BLaER1 treated with 17β-estradiol and CSF1 and Interleukin-3, amounts not matched to agents 10 nM and 100 nM (cell line): ENCODE results near the gene VSNL1.

Experiments
- H3K27ac ChIP-seq, 11 experiments: shearing (Covaris generic); formaldehyde crosslinking; 2 replicates each; pipeline ENCODE4 v1.8.1; 2022
- H3K27me3 ChIP-seq, 11 experiments: shearing (Covaris generic); formaldehyde crosslinking; 2 replicates each; pipeline ENCODE4 v1.8.1; 2022
- H3K36me3 ChIP-seq, 11 experiments: shearing (Covaris generic); formaldehyde crosslinking; 2 replicates each; pipeline ENCODE4 v1.8.1; 2022
- H3K4me1 ChIP-seq, 10 experiments: shearing (Covaris generic); formaldehyde crosslinking; 2 replicates each; pipeline ENCODE4 v1.8.1; 2022
- H3K4me2 ChIP-seq, 11 experiments: shearing (Covaris generic); formaldehyde crosslinking; 2 replicates each; pipeline ENCODE4 v1.8.1; 2022
- H3K4me3 ChIP-seq, 10 experiments: shearing (Covaris generic); formaldehyde crosslinking; 2 replicates each; pipeline ENCODE4 v1.8.1; 2022
- H3K9ac ChIP-seq, 11 experiments: shearing (Covaris generic); formaldehyde crosslinking; 2 replicates each; pipeline ENCODE4 v1.8.1; 2022
- H3K9me3 ChIP-seq, 11 experiments: shearing (Covaris generic); formaldehyde crosslinking; replicated peaks in 1 of 11; 2 replicates each; pipeline ENCODE4 v1.8.1; 2022
- H4K20me1 ChIP-seq, 11 experiments: shearing (Covaris generic); formaldehyde crosslinking; 2 replicates each; pipeline ENCODE4 v1.8.1; 2022
- Cebpa-rat ChIP-seq, 11 experiments: shearing (Covaris generic); IDR thresholded peaks; 2 replicates each; pipeline ENCODE4 v1.8.1; 2022

The VSNL1 gene

GRCh38 chr2:17672583-17673317, 132.3 kb downstream of the VSNL1 start:
- no peak overlapping the region for H3K4me2 ChIP-seq
- H3K9ac ChIP-seq: no peak overlapping the region
- H3K27ac ChIP-seq: no peak overlapping the region
- no peak for TF ChIP-seq Cebpa-rat (IDR thresholded peaks at IDR 0.05)
- H3K4me1 ChIP-seq: no peaks in the 10 kb centered on the region
- no peaks in the 10 kb centered on the region for H3K27me3 ChIP-seq
- no peak overlapping the region for H3K4me3 ChIP-seq
- H3K9me3 ChIP-seq: no peaks in the 10 kb centered on the region
- H4K20me1 ChIP-seq: peaks cover 0 to 68% (median 0%) of the 10 kb centered on the region in 11 experiments; a peak in 11 of 22 replicates
- H3K36me3 ChIP-seq: peaks cover 48 to 96% (median 66%) of the 10 kb centered on the region in 11 experiments

GRCh38 chr2:17674817-17675216, 134.3 kb downstream of the VSNL1 start:
- no peaks in the 10 kb centered on the region for H3K9me3 ChIP-seq
- no peak overlapping the region for H3K4me3 ChIP-seq
- H3K4me1 ChIP-seq: no peaks in the 10 kb centered on the region
- peaks cover 0 to 67% (median 0%) of the 10 kb centered on the region in 11 experiments; a peak in 11 of 22 replicates for H4K20me1 ChIP-seq
- H3K36me3 ChIP-seq: peaks cover 48 to 96% (median 66%) of the 10 kb centered on the region in 11 experiments
- no peak overlapping the region for H3K27ac ChIP-seq
- TF ChIP-seq Cebpa-rat (IDR thresholded peaks at IDR 0.05): no peak
- no peak overlapping the region for H3K4me2 ChIP-seq
- no peak overlapping the region for H3K9ac ChIP-seq
- no peaks in the 10 kb centered on the region for H3K27me3 ChIP-seq

- Histone ChIP-seq H4K20me1 (peaks cover 0 to 68% (median 9%) of the 10 kb centered on the region in 11 experiments; a peak in 10 of 22 replicates), H3K4me1 (no peaks in the 10 kb centered on the region), H3K9me3 (no peaks in the 10 kb centered on the region), H3K4me3 (no peak overlapping the region), H3K36me3 (peaks cover 91 to 100% (median 97%) of the 10 kb centered on the region in 11 experiments), H3K9ac (no peak overlapping the region), H3K27ac (no peak overlapping the region), H3K4me2 (no peak overlapping the region), H3K27me3 (no peaks in the 10 kb centered on the region)
- TF ChIP-seq Cebpa-rat (IDR thresholded peaks at IDR 0.05): no peak
Observed at GRCh38 chr2:17680119-17680518, 139.6 kb downstream of the VSNL1 start.

DNA sequence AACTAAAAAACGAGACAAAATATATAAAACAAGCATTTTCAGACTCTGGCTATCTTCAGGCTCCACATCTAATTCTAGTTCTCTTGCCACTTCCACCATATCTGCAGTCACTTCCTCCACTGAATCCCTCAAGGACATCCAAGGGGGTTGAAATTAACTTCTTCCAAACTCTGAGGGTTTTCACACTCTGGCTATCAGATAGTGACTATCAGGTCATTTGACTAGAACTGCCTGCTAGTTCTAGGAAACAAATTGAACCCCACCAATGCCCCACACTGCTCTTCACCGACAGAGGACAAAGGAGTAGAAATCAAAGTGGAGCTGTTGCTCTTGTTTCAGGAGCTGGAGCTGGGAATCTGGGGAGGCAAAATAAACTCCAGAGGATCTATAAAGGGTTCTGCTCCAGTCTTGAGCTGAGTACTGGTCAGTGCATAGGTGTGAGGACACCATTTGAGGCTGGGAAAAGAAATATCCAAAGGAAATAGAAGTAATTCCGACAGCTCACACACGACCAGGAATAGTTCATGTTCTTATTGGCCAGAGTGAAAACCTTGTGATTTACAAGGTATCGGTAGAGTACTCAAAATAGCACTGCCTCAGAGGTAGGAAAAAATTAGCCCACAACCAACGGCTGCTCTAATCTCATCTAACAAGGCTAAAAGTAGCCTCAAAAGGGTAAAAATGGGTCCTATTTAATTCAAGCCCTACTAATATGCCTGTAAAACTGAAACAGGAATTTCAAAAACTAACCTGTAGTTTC, 141.8 kb downstream of the VSNL1 start:
- H3K4me2 ChIP-seq: no peak overlapping the region
- H4K20me1 ChIP-seq: peaks cover 0 to 75% (median 9%) of the 10 kb centered on the region in 11 experiments; a peak in 11 of 22 replicates
- TF ChIP-seq Cebpa-rat (IDR thresholded peaks at IDR 0.05): no peak
- no peaks in the 10 kb centered on the region for H3K27me3 ChIP-seq
- no peaks in the 10 kb centered on the region for H3K4me1 ChIP-seq
- peaks cover 89 to 100% (median 93%) of the 10 kb centered on the region in 11 experiments for H3K36me3 ChIP-seq
- no peaks in the 10 kb centered on the region for H3K9me3 ChIP-seq
- no peak overlapping the region for H3K4me3 ChIP-seq
- H3K9ac ChIP-seq: no peak overlapping the region
- H3K27ac ChIP-seq: no peak overlapping the region

DNA sequence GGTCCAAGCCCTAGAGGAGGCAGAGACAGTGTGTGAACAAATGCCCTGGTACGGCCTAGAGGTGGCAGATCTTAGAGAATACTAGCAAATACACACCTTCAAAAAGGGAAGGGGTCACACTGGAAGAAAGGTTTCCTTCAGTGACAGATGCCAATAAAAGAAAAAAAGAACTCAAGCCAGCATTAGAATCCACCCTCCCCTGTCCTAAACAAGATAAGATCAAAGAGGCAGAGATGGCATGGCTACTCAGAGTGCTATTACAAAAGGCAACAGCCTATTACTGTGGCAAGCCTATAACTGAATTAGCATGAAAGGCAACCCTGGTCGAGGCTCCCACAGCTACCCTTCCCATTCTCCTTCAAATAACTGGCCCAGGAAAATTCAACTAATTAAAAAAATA, 143.5 kb downstream of the VSNL1 start:
- Histone ChIP-seq H3K27me3 (no peaks in the 10 kb centered on the region), H3K4me3 (no peak overlapping the region), H3K4me1 (no peaks in the 10 kb centered on the region), H3K9ac (no peak overlapping the region), H4K20me1 (peaks cover 0 to 78% (median 9%) of the 10 kb centered on the region in 11 experiments; a peak in 11 of 22 replicates), H3K9me3 (no peaks in the 10 kb centered on the region), H3K27ac (no peak overlapping the region), H3K36me3 (peaks cover 90 to 100% (median 93%) of the 10 kb centered on the region in 11 experiments), H3K4me2 (no peak overlapping the region)
- no peak for TF ChIP-seq Cebpa-rat (IDR thresholded peaks at IDR 0.05)

- Histone ChIP-seq H4K20me1 (peaks cover 0 to 68% (median 13%) of the 10 kb centered on the region in 11 experiments; a peak in 11 of 22 replicates), H3K27ac (no peak overlapping the region), H3K36me3 (peaks cover 74 to 92% (median 80%) of the 10 kb centered on the region in 11 experiments), H3K4me2 (no peak overlapping the region), H3K9ac (no peak overlapping the region), H3K9me3 (peaks cover 2 to 9% (median 8%) of the 10 kb centered on the region in 11 experiments; a peak in 21 of 22 replicates), H3K27me3 (no peaks in the 10 kb centered on the region), H3K4me1 (no peaks in the 10 kb centered on the region), H3K4me3 (no peak overlapping the region)
- TF ChIP-seq Cebpa-rat (IDR thresholded peaks at IDR 0.05): no peak
Observed at GRCh38 chr2:17688600-17688999, 148.1 kb downstream of the VSNL1 start.

DNA sequence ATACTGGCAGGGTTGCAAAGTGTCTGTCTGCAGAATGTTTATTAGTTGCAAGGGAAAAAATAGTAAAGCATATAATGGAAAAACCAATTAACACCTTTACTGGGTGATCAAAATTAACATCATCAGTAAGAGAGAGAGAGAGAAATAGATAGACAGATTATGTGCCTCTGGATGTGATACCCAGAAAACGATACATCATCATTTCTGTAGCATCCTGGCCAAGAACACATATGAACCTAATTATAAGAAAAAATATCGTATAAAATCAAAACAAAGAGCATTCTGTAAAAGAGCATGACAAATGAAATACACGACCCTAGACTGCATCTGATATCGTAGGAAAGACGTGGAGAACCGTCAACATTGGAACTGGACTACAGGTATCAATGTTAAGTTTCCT, 148.5 kb downstream of the VSNL1 start:
- Histone ChIP-seq H3K9ac (no peak overlapping the region), H3K27ac (no peak overlapping the region), H3K4me3 (no peak overlapping the region), H3K9me3 (peaks cover 4 to 13% (median 12%) of the 10 kb centered on the region in 11 experiments; a peak in 21 of 22 replicates), H3K4me2 (no peak overlapping the region), H4K20me1 (peaks cover 0 to 64% (median 13%) of the 10 kb centered on the region in 11 experiments; a peak in 11 of 22 replicates), H3K27me3 (no peaks in the 10 kb centered on the region), H3K4me1 (no peaks in the 10 kb centered on the region), H3K36me3 (peaks cover 74 to 92% (median 80%) of the 10 kb centered on the region in 11 experiments)
- no peak for TF ChIP-seq Cebpa-rat (IDR thresholded peaks at IDR 0.05)

DNA sequence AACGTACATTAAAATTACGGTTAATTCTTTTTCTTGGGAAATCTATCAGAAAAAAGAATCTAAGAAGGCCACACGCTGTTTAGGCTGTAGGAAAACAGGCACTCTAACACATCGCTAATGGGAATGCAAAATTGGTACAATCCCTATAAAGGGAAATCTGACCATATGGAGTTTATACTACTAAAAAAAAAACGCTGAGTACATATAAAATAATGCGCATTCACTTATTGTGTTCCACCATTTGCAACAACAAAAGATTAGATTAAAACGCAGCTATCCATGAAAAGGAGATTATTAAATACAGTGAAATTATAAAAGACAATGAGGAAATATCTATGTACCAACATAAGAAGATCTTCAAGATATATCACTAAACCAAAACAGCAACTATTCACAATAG, 150.3 kb downstream of the VSNL1 start:
- Histone ChIP-seq H3K4me1 (no peaks in the 10 kb centered on the region), H3K4me2 (no peak overlapping the region), H3K9me3 (peaks cover 4 to 15% (median 13%) of the 10 kb centered on the region in 11 experiments; a peak in 21 of 22 replicates), H4K20me1 (peaks cover 0 to 56% (median 13%) of the 10 kb centered on the region in 11 experiments; a peak in 10 of 22 replicates), H3K9ac (no peak overlapping the region), H3K27ac (no peak overlapping the region), H3K4me3 (no peak overlapping the region), H3K36me3 (peaks cover 82 to 92% (median 85%) of the 10 kb centered on the region in 11 experiments), H3K27me3 (no peaks in the 10 kb centered on the region)
- no peak for TF ChIP-seq Cebpa-rat (IDR thresholded peaks at IDR 0.05)
